GM12878 (cell line): ENCODE results near the gene SPAG6. TPM values are rescaled to one million over a fixed set of nuclear protein-coding genes. Genes with fewer than 3 reads are reported as not detected.

Experiments used
- ATAC-seq: fragments of 200-7000 bp; cut with Tn5 transposase; 3 replicates; pipeline ENCODE4 v1.9.1; 2020; ENCODE audit warnings: mild to moderate bottlenecking, moderate library complexity
- BruUV-seq: library from RNA; stranded (reverse); fragments of 400-500 nt; replicated peaks from 2 replicates; lab custom pipeline; 2021; lab: Mats Ljungman, UMichigan
- CTCF ChIA-PET: fragments of 300-600 bp; sonication (Branson Sonifier 250); formaldehyde crosslinking; extraction: SDS; loops from one replicate; lab custom pipeline; 2021; ENCODE audit warnings: inconsistent platforms; lab: Yijun Ruan, JAX
- POLR2A ChIA-PET: fragments of 350-600 bp; formaldehyde crosslinking; extraction: SDS; loops from one replicate; lab custom pipeline; 2021; ENCODE audit warnings: inconsistent platforms; lab: Charles Lee
- RAD21 ChIA-PET: fragments of 300-600 bp; sonication (Branson Sonifier 250); formaldehyde crosslinking; loops from one replicate; lab custom pipeline; 2023; ENCODE audit warnings: antibody characterized with exemption; ENCODE audit not compliant: unreplicated experiment; lab: Charles Lee
- SMC1A ChIA-PET: fragments of 300-600 bp; sonication (Branson Sonifier 250); formaldehyde crosslinking; loops from one replicate; lab custom pipeline; 2023; ENCODE audit not compliant: unreplicated experiment, uncharacterized antibody; lab: Charles Lee
- DNase-seq: peaks from one replicate; pipeline ENCODE4 v3.0.0-alpha.2; 2011; ENCODE audit warnings: low read depth, low spot score
- FAIRE-seq: peaks from 3 replicates; lab custom pipeline; 2011; peaks lifted over from hg19 to GRCh38; lab: Jason Lieb, UNC
- H2AFZ ChIP-seq: 2 replicates; pipeline ENCODE4 v1.6.0; 2011; ENCODE audit warnings: low read depth, low read length, control low read depth; ENCODE audit not compliant: control insufficient read depth
- H3K27ac ChIP-seq: 2 replicates; pipeline ENCODE4 v1.5.1; 2011; ENCODE audit warnings: control low read depth; ENCODE audit not compliant: control insufficient read depth, insufficient read depth
- H3K27me3 ChIP-seq, 2 experiments: replicated peaks in 1 of 2; 2 replicates each; pipeline versions ENCODE4 v1.6.0 to v1.6.1; 2011; ENCODE audit warnings: low read length in 1 of 2; ENCODE audit not compliant: control insufficient read depth in 2 of 2, insufficient read depth in 2 of 2
- H3K36me3 ChIP-seq, 2 experiments: 2 replicates each; pipeline ENCODE4 v1.5.1; 2011; ENCODE audit warnings: low read length in 1 of 2; ENCODE audit not compliant: control insufficient read depth in 2 of 2, insufficient read depth in 2 of 2
- H3K4me1 ChIP-seq: 2 replicates; pipeline ENCODE4 v1.6.1; 2011; ENCODE audit warnings: mild to moderate bottlenecking, low read length, moderate library complexity, mixed read lengths; ENCODE audit not compliant: control insufficient read depth, insufficient read depth
- H3K4me2 ChIP-seq: 2 replicates; pipeline ENCODE4 v1.6.0; 2011; ENCODE audit warnings: control low read depth; ENCODE audit not compliant: control insufficient read depth, insufficient read depth
- H3K4me3 ChIP-seq: fragments of 200-600 bp; sonication (generic); 2 replicates; pipeline ENCODE4 v1.5.1; 2016
- H3K79me2 ChIP-seq: 2 replicates; pipeline ENCODE4 v1.6.0; 2011; ENCODE audit warnings: low read length; ENCODE audit not compliant: control insufficient read depth, insufficient read depth
- H3K9ac ChIP-seq: 2 replicates; pipeline ENCODE4 v1.8.0; 2011; ENCODE audit warnings: low read length, control low read depth, mixed read lengths; ENCODE audit not compliant: control insufficient read depth, insufficient read depth
- H3K9me3 ChIP-seq: replicated peaks from 3 replicates; pipeline ENCODE4 v1.5.1; 2011; ENCODE audit warnings: mild to moderate bottlenecking, low read length; ENCODE audit not compliant: control insufficient read depth, insufficient read depth
- H4K20me1 ChIP-seq: 2 replicates; pipeline ENCODE4 v1.6.0; 2011; ENCODE audit not compliant: control insufficient read depth, insufficient read depth
- BCL11A ChIP-seq: IDR thresholded peaks from 2 replicates; pipeline ENCODE4 v1.6.1; 2011; ENCODE audit warnings: low read depth, low read length
- CREB1 ChIP-seq: IDR thresholded peaks from 2 replicates; pipeline ENCODE4 v1.6.1; 2012; ENCODE audit warnings: low read depth, mild to moderate bottlenecking, inconsistent platforms
- FOXK2 ChIP-seq: fragments of 450-650 bp; IDR thresholded peaks from 2 replicates; pipeline ENCODE4 v1.6.1; 2017; ENCODE audit warnings: mild to moderate bottlenecking, moderate library complexity
- HCFC1 ChIP-seq: fragments of 150-350 bp; IDR thresholded peaks from 2 replicates; pipeline ENCODE4 v1.6.1; 2014; ENCODE audit warnings: low read length
- MYB ChIP-seq: fragments of 150-350 bp; IDR thresholded peaks from 2 replicates; pipeline ENCODE4 v1.6.1; 2014; ENCODE audit warnings: mild to moderate bottlenecking, low read depth, low read length, borderline replicate concordance
- SUPT20H ChIP-seq: IDR thresholded peaks from 2 replicates; pipeline ENCODE4 v1.6.1; 2011; ENCODE audit warnings: low read depth, mild to moderate bottlenecking, low read length, moderate library complexity, borderline replicate concordance; ENCODE audit not compliant: control insufficient read depth
- YY1 ChIP-seq: IDR thresholded peaks from 2 replicates; pipeline ENCODE4 v1.6.1; 2011; ENCODE audit warnings: low read depth, mild to moderate bottlenecking, low read length
- WGBS: methylation state at CpG from one replicate; pipeline ENCODE4 v1.1.6; 2016; ENCODE audit warnings: low lambda C conversion rate; ENCODE audit not compliant: insufficient replicate concordance, insufficient coverage; ENCODE audit errors: missing lambda C conversion rate; 5-methylcytosine and 5-hydroxymethylcytosine counted together
- in situ Hi-C: fragments of 300-500 bp; cut with MboI; formaldehyde crosslinking; loops from 9 replicates; pipeline ENCODE4 v1.14.3; 2018; ENCODE audit warnings: mixed read lengths
- intact Hi-C: fragments of 100-400 bp; cut with micrococcal nuclease; formaldehyde crosslinking; loops from one replicate; pipeline ENCODE4 v1.14.2; 2022; ENCODE audit not compliant: unreplicated experiment
- polyA plus RNA-seq, 11 experiments: library from polyadenylated mRNA; depleted of rRNA in 4 of 11; unstranded in 6 of 11; stranded (reverse) in 5 of 11; fragments of >200 nt; fragmentation: Nextera tagmentation in 4 of 11; fragmentation: Illumina TruSeq in 1 of 11; extraction: Ambion mirVana in 4 of 11; extraction: Trizol in 1 of 11; gene quantifications; 1 replicate in 1 of 11; 2 replicates in 10 of 11; pipeline versions ENCODE4 v1.2.1 to v1.2.3, GENCODE V29; 2011 to 2016; ENCODE audit warnings: inconsistent platforms in 2 of 11, missing spikeins in 2 of 11, low read depth in 1 of 11
- total RNA-seq, 4 experiments: library from RNA; depleted of rRNA in 3 of 4; stranded (reverse); fragments of >200 nt in 3 of 4; fragmentation: Illumina TruSeq in 1 of 4; extraction: Trizol in 1 of 4; gene quantifications; 2 replicates each; pipeline versions ENCODE4 v1.2.1 to v1.2.3, GENCODE V29; 2013 to 2021
- TF ChIP-seq, protein P1 (sequence below): IDR thresholded peaks from 2 replicates; pipeline ENCODE4 v1.6.1; 2011; ENCODE audit warnings: low read depth, low read length, improper control_type of control experiment, borderline replicate concordance
- TF ChIP-seq, protein P2 (sequence below): IDR thresholded peaks from 2 replicates; pipeline ENCODE4 v1.6.1; 2012; ENCODE audit warnings: low read depth, low read length, improper control_type of control experiment
- TF ChIP-seq, protein P3 (sequence below): fragments of 450-650 bp; IDR thresholded peaks from 2 replicates; pipeline ENCODE4 v1.6.1; 2017; ENCODE audit warnings: antibody characterized with exemption, mild to moderate bottlenecking, moderate library complexity
- TF ChIP-seq, protein P4 (sequence below): fragments of 450-650 bp; IDR thresholded peaks from 2 replicates; pipeline ENCODE4 v1.6.1; 2016; ENCODE audit warnings: mild to moderate bottlenecking, moderate library complexity, borderline replicate concordance

The SPAG6 gene
- total and polyA plus RNA-seq, 10 of the 15 experiments (the other 5 are each of a cell fraction or from before 2014, with no cell fraction given): 0.13 to 0.99 (median 0.40) TPM; not detected in 1

- no TSS peak for BruUV-seq
- no peak for FAIRE-seq
- peak; percentile 81 for ATAC-seq
- Histone ChIP-seq H4K20me1 (no peaks in the 10 kb centered on the region), H3K79me2 (no peaks in the 10 kb centered on the region), H3K27ac (no peak overlapping the region), H3K4me2 (peak overlapping the region; percentile 94), H3K9me3 (no peaks in the 10 kb centered on the region; the same call in 2 of the 3 replicates), H3K4me1 (peaks cover 29% of the 10 kb centered on the region), H2AFZ (peak overlapping the region; percentile 90), H3K27me3 (peaks cover 8 to 31% of the 10 kb centered on the region in 2 experiments), H3K4me3 (peak overlapping the region; percentile 61; the same call in 1 of the 2 replicates), H3K36me3 (no peaks in the 10 kb centered on the region), H3K9ac (peak overlapping the region; percentile 45)
- in situ Hi-C loops: no loop called here
- ChIA-PET SMC1A (no interaction called here), CTCF (no interaction called here), POLR2A (interaction anchor here (0.6 kb wide), 2 partner anchors 375 to 873 kb away, joined by 3 to 4 read pairs; no protein-coding TSS in a partner anchor), RAD21 (interaction anchor here (0.6 kb wide), 1 partner anchor 654 kb away, joined by 5 read pairs; no protein-coding TSS in a partner anchor)
- WGBS: 7% methylated on average over 59 of the region's 71 CpGs
- intact Hi-C loops: no loop called here
- no peak for DNase-seq
- TF ChIP-seq, protein P1, sequence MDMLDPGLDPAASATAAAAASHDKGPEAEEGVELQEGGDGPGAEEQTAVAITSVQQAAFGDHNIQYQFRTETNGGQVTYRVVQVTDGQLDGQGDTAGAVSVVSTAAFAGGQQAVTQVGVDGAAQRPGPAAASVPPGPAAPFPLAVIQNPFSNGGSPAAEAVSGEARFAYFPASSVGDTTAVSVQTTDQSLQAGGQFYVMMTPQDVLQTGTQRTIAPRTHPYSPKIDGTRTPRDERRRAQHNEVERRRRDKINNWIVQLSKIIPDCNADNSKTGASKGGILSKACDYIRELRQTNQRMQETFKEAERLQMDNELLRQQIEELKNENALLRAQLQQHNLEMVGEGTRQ: no peak
- TF ChIP-seq SUPT20H: no peak
- TF ChIP-seq BCL11A: no peak
- TF ChIP-seq MYB: no peak
- peak; percentile 96 for TF ChIP-seq CREB1
- TF ChIP-seq YY1: peak; percentile 94
- TF ChIP-seq HCFC1: no peak
- TF ChIP-seq, protein P2, sequence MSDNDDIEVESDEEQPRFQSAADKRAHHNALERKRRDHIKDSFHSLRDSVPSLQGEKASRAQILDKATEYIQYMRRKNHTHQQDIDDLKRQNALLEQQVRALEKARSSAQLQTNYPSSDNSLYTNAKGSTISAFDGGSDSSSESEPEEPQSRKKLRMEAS: 0 out of 2 replicates have a peak, but pooled peaks have one; percentile 51
- TF ChIP-seq, protein P3, sequence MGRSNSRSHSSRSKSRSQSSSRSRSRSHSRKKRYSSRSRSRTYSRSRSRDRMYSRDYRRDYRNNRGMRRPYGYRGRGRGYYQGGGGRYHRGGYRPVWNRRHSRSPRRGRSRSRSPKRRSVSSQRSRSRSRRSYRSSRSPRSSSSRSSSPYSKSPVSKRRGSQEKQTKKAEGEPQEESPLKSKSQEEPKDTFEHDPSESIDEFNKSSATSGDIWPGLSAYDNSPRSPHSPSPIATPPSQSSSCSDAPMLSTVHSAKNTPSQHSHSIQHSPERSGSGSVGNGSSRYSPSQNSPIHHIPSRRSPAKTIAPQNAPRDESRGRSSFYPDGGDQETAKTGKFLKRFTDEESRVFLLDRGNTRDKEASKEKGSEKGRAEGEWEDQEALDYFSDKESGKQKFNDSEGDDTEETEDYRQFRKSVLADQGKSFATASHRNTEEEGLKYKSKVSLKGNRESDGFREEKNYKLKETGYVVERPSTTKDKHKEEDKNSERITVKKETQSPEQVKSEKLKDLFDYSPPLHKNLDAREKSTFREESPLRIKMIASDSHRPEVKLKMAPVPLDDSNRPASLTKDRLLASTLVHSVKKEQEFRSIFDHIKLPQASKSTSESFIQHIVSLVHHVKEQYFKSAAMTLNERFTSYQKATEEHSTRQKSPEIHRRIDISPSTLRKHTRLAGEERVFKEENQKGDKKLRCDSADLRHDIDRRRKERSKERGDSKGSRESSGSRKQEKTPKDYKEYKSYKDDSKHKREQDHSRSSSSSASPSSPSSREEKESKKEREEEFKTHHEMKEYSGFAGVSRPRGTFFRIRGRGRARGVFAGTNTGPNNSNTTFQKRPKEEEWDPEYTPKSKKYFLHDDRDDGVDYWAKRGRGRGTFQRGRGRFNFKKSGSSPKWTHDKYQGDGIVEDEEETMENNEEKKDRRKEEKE: no peak
- no peak for TF ChIP-seq FOXK2
- TF ChIP-seq, protein P4, sequence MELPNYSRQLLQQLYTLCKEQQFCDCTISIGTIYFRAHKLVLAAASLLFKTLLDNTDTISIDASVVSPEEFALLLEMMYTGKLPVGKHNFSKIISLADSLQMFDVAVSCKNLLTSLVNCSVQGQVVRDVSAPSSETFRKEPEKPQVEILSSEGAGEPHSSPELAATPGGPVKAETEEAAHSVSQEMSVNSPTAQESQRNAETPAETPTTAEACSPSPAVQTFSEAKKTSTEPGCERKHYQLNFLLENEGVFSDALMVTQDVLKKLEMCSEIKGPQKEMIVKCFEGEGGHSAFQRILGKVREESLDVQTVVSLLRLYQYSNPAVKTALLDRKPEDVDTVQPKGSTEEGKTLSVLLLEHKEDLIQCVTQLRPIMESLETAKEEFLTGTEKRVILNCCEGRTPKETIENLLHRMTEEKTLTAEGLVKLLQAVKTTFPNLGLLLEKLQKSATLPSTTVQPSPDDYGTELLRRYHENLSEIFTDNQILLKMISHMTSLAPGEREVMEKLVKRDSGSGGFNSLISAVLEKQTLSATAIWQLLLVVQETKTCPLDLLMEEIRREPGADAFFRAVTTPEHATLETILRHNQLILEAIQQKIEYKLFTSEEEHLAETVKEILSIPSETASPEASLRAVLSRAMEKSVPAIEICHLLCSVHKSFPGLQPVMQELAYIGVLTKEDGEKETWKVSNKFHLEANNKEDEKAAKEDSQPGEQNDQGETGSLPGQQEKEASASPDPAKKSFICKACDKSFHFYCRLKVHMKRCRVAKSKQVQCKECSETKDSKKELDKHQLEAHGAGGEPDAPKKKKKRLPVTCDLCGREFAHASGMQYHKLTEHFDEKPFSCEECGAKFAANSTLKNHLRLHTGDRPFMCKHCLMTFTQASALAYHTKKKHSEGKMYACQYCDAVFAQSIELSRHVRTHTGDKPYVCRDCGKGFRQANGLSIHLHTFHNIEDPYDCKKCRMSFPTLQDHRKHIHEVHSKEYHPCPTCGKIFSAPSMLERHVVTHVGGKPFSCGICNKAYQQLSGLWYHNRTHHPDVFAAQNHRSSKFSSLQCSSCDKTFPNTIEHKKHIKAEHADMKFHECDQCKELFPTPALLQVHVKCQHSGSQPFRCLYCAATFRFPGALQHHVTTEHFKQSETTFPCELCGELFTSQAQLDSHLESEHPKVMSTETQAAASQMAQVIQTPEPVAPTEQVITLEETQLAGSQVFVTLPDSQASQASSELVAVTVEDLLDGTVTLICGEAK: no peak
These were observed 9.9 kb upstream of the SPAG6 start for GRCh38 chr10:22335173-22335933.
